Smooth muscle cell (in vitro differentiated cells): ENCODE measurements around the gene ZNF750. TPM values are rescaled to one million over a fixed set of nuclear protein-coding genes. Genes with fewer than 3 reads are reported as not detected.

Experiments
- DNase-seq: peaks from one replicate; lab custom pipeline; 2025; ENCODE audit not compliant: unreplicated experiment; lab: John Stamatoyannopoulos, UW
- H2AFZ ChIP-seq: fragments of 200-600 bp; sonication (generic); 2 replicates; pipeline ENCODE4 v1.6.0; 2016; ENCODE audit warnings: antibody characterized with exemption, low read depth, mild to moderate bottlenecking
- H3F3A ChIP-seq: fragments of 200-600 bp; sonication (generic); 2 replicates; pipeline ENCODE4 v1.6.0; 2017; ENCODE audit warnings: antibody characterized with exemption, low read depth
- H3K27ac ChIP-seq: fragments of 200-600 bp; sonication (generic); 2 replicates; pipeline ENCODE4 v1.5.1; 2016; ENCODE audit warnings: low read depth, mild to moderate bottlenecking
- H3K27me3 ChIP-seq: fragments of 200-600 bp; sonication (generic); 2 replicates; pipeline ENCODE4 v1.6.1; 2016; ENCODE audit warnings: low read depth, mild to moderate bottlenecking
- H3K36me3 ChIP-seq: fragments of 200-600 bp; sonication (generic); 2 replicates; pipeline ENCODE4 v1.5.1; 2016; ENCODE audit warnings: low read depth
- H3K4me1 ChIP-seq: fragments of 200-600 bp; sonication (generic); 2 replicates; pipeline ENCODE4 v1.5.1; 2016; ENCODE audit warnings: low read depth
- H3K4me2 ChIP-seq: fragments of 200-600 bp; sonication (generic); 2 replicates; pipeline ENCODE4 v1.6.0; 2016; ENCODE audit warnings: mild to moderate bottlenecking
- H3K4me3 ChIP-seq: fragments of 200-600 bp; sonication (generic); 2 replicates; pipeline ENCODE4 v1.5.1; 2016; ENCODE audit warnings: mild to moderate bottlenecking
- H3K79me2 ChIP-seq: fragments of 200-600 bp; sonication (generic); 2 replicates; pipeline ENCODE4 v1.6.0; 2016; ENCODE audit warnings: low read depth, mild to moderate bottlenecking
- H3K9ac ChIP-seq: fragments of 200-600 bp; sonication (generic); 2 replicates; pipeline ENCODE4 v1.6.0; 2016; ENCODE audit warnings: low read depth
- H3K9me3 ChIP-seq: fragments of 200-600 bp; sonication (generic); replicated peaks from 2 replicates; pipeline ENCODE4 v1.5.1; 2016; ENCODE audit warnings: low read depth
- H4K20me1 ChIP-seq: fragments of 200-600 bp; sonication (generic); 2 replicates; pipeline ENCODE4 v1.6.0; 2016; ENCODE audit warnings: low read depth
- WGBS: methylation state at CpG from one replicate; pipeline ENCODE4 v1.1.7; 2016; ENCODE audit warnings: low lambda C conversion rate; 5-methylcytosine and 5-hydroxymethylcytosine counted together
- polyA plus RNA-seq: library from polyadenylated mRNA; unstranded; fragments of >200 nt; fragmentation: Nextera tagmentation; extraction: Ambion mirVana; gene quantifications from 2 replicates; pipeline ENCODE4 v1.2.1, GENCODE V29; 2016
- total RNA-seq: library from RNA; depleted of rRNA; stranded (reverse); fragments of >200 nt; gene quantifications from 2 replicates; pipeline ENCODE4 v1.2.3, GENCODE V29; 2014
- TF ChIP-seq, protein P1 (sequence below): fragments of 200-600 bp; sonication (generic); IDR thresholded peaks from 2 replicates; pipeline ENCODE4 v1.5.1; 2017; ENCODE audit warnings: borderline replicate concordance, mild to moderate bottlenecking, antibody characterized with exemption; ENCODE audit not compliant: insufficient read depth, poor library complexity, severe bottlenecking

Gene ZNF750
- total and polyA plus RNA-seq, 2 experiments from 2014 or later: 0.93 to 7.1 TPM

DNA sequence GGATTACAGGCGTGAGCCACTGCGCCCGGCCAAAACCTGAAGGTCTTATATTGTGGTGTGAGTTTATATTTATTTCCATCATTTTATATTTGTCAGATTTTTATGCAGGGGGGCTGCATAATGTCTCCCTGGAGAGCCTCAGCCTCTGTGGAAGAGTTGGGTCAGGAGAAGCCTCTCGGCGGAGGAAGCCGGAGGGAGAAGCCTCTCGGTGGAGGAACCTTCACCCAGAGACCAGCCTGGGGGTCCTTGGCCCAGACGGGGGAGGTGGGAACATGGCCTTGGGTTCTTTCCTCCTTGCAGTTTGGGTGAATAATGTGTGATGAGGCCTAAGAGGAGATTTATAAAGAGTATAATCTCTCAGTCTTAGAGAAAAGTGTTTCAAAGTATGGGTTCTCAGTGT lies 22.4 kb upstream of the ZNF750 start:
- peaks cover 4% of the 10 kb centered on the region for H3K79me2 ChIP-seq
- WGBS: 97% methylated on average over 8 of the region's 8 CpGs
- H2AFZ ChIP-seq: no peak overlapping the region
- DNase-seq: no peak
- peaks cover 58% of the 10 kb centered on the region for H3K4me1 ChIP-seq
- H4K20me1 ChIP-seq: no peaks in the 10 kb centered on the region
- TF ChIP-seq, protein P1, sequence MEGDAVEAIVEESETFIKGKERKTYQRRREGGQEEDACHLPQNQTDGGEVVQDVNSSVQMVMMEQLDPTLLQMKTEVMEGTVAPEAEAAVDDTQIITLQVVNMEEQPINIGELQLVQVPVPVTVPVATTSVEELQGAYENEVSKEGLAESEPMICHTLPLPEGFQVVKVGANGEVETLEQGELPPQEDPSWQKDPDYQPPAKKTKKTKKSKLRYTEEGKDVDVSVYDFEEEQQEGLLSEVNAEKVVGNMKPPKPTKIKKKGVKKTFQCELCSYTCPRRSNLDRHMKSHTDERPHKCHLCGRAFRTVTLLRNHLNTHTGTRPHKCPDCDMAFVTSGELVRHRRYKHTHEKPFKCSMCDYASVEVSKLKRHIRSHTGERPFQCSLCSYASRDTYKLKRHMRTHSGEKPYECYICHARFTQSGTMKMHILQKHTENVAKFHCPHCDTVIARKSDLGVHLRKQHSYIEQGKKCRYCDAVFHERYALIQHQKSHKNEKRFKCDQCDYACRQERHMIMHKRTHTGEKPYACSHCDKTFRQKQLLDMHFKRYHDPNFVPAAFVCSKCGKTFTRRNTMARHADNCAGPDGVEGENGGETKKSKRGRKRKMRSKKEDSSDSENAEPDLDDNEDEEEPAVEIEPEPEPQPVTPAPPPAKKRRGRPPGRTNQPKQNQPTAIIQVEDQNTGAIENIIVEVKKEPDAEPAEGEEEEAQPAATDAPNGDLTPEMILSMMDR: no peak
- H3K36me3 ChIP-seq: no peaks in the 10 kb centered on the region
- H3K4me3 ChIP-seq: no peak overlapping the region
- H3K9me3 ChIP-seq: no peaks in the 10 kb centered on the region
- H3K4me2 ChIP-seq: peak overlapping the region; percentile 53
- peak overlapping the region; percentile 84 for H3K27ac ChIP-seq
- peaks cover 28% of the 10 kb centered on the region for H3F3A ChIP-seq
- no peak overlapping the region for H3K9ac ChIP-seq
- no peaks in the 10 kb centered on the region for H3K27me3 ChIP-seq

DNA sequence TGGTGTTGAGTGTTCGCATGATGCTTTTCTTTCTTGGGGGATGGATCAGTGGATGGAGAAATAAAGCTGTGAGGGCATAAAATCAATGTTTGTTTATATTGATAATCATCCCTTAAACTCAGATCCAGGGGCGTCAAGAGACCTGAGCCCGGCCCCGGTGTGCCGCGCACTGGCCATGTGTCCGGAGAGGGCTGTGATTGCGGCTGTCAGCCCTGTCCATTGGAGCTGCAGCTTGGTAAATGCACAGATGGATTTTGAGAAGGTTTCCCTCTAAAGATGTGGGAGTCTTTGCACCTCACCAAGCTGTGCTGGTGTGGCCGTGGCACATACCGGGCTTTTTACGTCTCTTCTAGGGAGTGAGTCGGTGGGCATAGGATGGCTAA lies 21.6 kb upstream of the ZNF750 start:
- TF ChIP-seq, protein P1: no peak
- Histone ChIP-seq H3F3A (peaks cover 26% of the 10 kb centered on the region), H3K36me3 (no peaks in the 10 kb centered on the region), H3K9me3 (no peaks in the 10 kb centered on the region), H3K4me1 (peaks cover 51% of the 10 kb centered on the region), H3K4me2 (no peak overlapping the region), H2AFZ (no peak overlapping the region), H4K20me1 (no peaks in the 10 kb centered on the region), H3K4me3 (no peak overlapping the region), H3K27me3 (no peaks in the 10 kb centered on the region), H3K79me2 (peaks cover 4% of the 10 kb centered on the region), H3K27ac (no peak overlapping the region), H3K9ac (no peak overlapping the region)
- WGBS: 93% methylated on average over 12 of the region's 12 CpGs
- DNase-seq: no peak

DNA sequence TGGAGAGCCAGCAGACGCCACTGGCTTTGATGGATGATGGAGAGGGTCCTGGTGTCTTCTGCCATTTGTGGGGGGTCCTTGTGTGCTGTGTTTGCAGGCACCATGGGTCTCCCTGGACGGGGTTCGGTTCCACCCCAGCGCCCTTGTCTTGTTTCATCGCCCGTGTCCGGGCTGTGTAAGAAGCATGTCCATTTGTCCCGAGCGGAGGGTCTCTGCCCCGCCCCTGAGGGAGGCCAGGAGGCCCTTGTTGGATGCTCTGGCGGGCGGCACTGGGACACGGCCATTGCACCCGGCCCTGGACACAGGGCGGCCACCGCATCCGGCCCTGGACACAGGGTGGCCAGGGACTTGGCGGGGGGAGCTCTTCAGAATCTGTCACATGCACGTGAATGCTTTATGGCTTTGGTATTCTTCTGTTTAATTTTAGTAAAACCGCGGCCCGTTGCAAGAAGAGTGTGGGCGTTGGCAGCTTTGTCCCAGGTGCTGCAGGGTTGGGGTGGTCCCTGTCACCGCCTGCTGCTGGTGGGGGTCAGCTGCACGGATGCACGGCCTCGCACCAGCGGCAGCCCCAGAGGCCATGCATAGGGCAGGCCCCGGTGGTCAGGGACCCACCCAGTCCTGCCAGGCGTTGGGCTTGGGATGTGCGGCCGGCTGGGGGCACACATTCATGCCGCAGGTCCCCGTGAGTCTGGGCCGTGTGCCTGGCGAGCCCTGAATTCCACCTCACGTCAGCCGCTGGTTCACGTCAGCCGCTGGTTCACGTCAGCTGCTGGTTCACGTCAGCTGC lies 21.0 kb upstream of the ZNF750 start:
- TF ChIP-seq, protein P1: no peak
- 88% methylated on average over 42 of the region's 42 CpGs for WGBS
- Histone ChIP-seq H3K36me3 (no peaks in the 10 kb centered on the region), H3K79me2 (peaks cover 4% of the 10 kb centered on the region), H3K27ac (peak overlapping the region; percentile 91), H3K27me3 (no peaks in the 10 kb centered on the region), H3F3A (peaks cover 24% of the 10 kb centered on the region), H3K4me2 (peak overlapping the region; percentile 79), H4K20me1 (no peaks in the 10 kb centered on the region), H3K9me3 (no peaks in the 10 kb centered on the region), H3K4me1 (peaks cover 45% of the 10 kb centered on the region), H3K9ac (peak overlapping the region; percentile 45), H2AFZ (no peak overlapping the region), H3K4me3 (no peak overlapping the region)
- DNase-seq: no peak
